Activated T-cell treated with anti-CD3 and anti-CD28 coated beads, Interleukin-2, amount 50 U/mL, for 24 hours (primary cell): ENCODE results near the gene NTRK2.

Source experiments
- DNase-seq: peaks from one replicate; pipeline ENCODE4 v3.0.0-alpha.2; 2020
- H3K27ac Mint-ChIP-seq: 2 replicates; pipeline ENCODE4 v1.8.0; 2020; ENCODE audit warnings: mild to moderate bottlenecking, mixed read lengths
- H3K27me3 Mint-ChIP-seq: 2 replicates; pipeline ENCODE4 v1.8.0; 2020; ENCODE audit warnings: mixed read lengths
- H3K36me3 Mint-ChIP-seq: 2 replicates; pipeline ENCODE4 v1.8.0; 2020; ENCODE audit warnings: low read depth, mixed read lengths
- H3K4me1 Mint-ChIP-seq: 2 replicates; pipeline ENCODE4 v1.8.0; 2020; ENCODE audit warnings: low read depth, mixed read lengths
- H3K4me3 Mint-ChIP-seq: 2 replicates; pipeline ENCODE4 v1.8.0; 2020; ENCODE audit warnings: mild to moderate bottlenecking, moderate library complexity, mixed read lengths
- H3K9me3 Mint-ChIP-seq: 2 replicates; pipeline ENCODE4 v1.8.0; 2020; ENCODE audit warnings: mixed read lengths

NTRK2 gene

DNA sequence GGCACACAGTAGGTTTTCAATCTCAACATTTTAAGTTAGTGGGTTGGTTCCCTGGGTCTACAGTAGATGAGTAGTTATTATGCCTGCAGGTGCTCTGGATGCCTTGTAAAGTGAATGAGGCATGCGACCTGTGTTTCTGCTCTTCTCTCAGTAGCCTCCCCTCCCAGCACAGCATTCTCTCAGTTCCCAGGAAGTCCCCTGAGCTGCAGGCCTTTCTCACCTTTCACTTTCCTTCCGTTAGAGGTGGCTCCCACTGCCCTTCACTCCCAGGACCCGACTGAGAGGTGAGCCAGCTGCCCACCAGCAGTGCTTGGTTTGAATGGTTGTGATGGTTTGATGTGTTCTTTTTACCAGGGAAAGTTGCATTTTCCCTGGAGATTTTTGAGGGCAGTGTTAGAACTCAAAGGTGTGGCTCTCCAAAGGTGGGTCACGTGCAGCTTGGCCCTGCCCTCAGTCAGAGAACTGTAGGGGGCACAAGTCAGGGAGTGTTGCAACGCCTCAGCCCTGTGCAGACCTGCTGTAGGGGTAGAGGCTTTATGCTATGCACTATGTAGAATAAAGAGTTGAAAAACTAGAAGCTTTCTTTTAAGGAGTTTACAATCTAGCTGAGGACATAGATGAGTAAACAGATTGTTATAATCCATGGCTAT is 173.8 kb downstream of the NTRK2 start:
- H3K27me3 Mint-ChIP-seq = peaks cover 7% of the 10 kb centered on the region
- H3K36me3 Mint-ChIP-seq = no peaks in the 10 kb centered on the region
- no peaks in the 10 kb centered on the region for H3K9me3 Mint-ChIP-seq

DNA sequence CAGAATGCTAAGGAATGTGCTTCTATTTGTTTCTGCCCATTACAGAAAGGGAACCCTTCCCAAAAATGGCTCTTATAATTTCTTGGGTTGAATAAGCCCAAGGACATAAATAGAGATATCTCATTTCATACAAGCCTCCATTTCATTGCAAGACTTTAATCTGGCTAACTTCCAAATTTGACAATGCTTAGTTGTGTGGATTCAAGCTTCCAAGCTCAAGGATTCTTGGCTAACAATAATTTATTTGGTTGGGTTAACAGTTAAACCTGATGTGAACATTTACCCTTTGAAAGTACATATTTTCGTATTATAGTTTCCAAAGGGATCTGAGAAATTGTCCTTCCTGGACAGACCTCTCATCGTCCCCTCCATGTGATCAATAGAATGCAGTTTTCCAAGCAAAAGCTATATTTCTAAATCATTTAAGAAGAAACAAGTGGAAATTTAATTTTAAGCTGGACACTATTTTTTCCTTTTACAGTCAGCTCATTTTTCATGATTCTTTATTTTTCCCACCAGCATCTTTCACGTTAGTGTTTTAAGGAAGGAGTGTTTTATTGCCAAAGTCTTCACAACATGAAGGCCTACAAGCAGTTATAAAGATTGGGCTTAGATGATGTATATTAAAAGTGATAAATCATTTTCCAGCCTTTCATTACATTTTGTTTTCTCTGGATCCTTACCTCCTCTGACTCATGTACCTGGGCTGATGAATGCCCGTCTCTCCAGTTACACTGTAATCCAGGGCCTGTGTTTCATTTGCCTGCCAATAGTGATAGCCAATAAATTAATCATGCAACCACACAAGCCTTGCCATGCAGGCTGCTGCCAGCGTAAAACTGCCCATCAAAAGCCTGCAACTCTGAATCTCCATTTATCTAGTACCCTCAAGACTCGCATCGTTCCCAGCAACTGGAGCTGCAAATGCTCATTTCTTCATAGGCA is 176.7 kb downstream of the NTRK2 start:
- Mint-ChIP-seq H3K27ac (no peak overlapping the region), H3K4me3 (no peak overlapping the region), H3K27me3 (peaks cover 7% of the 10 kb centered on the region), H3K4me1 (no peaks in the 10 kb centered on the region), H3K9me3 (no peaks in the 10 kb centered on the region), H3K36me3 (no peaks in the 10 kb centered on the region)
- no peak for DNase-seq

More for the DNA sequence above, 173.8 kb downstream of the NTRK2 start:
- no peak overlapping the region for H3K4me3 Mint-ChIP-seq
- no peaks in the 10 kb centered on the region for H3K4me1 Mint-ChIP-seq
- H3K27ac Mint-ChIP-seq = no peak overlapping the region
- DNase-seq = no peak

DNA sequence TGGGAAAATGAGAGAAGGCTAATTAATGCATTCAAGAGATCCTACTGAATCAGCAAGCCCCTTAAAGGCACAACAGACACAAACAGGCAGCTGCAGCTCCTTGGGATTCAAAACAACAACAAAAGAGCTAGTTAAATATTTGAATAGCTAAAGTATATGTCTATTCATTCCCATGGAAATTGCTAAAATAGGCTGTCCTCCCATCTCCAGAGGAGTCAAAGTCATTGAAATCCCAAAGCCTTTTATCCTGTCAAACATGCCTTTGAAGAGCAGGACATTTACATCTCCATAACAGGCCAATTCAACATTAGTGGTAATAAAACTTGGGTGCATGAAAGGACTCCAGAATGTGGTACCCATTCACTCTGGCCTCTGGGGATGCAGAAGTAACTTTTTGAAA is 177.4 kb downstream of the NTRK2 start:
- H3K36me3 Mint-ChIP-seq = no peaks in the 10 kb centered on the region
- no peaks in the 10 kb centered on the region for H3K4me1 Mint-ChIP-seq

GRCh38 chr9:84849049-84849448 is 179.5 kb downstream of the NTRK2 start:
- H3K36me3 Mint-ChIP-seq = no peaks in the 10 kb centered on the region
- no peaks in the 10 kb centered on the region for H3K9me3 Mint-ChIP-seq
- no peak for DNase-seq
- no peak overlapping the region for H3K27ac Mint-ChIP-seq
- no peak overlapping the region for H3K4me3 Mint-ChIP-seq
- H3K4me1 Mint-ChIP-seq = no peaks in the 10 kb centered on the region
- no peaks in the 10 kb centered on the region for H3K27me3 Mint-ChIP-seq

More for the DNA sequence above, 177.4 kb downstream of the NTRK2 start:
- no peak overlapping the region for H3K4me3 Mint-ChIP-seq
- no peaks in the 10 kb centered on the region for H3K9me3 Mint-ChIP-seq
- no peak for DNase-seq
- peaks cover 7% of the 10 kb centered on the region for H3K27me3 Mint-ChIP-seq
- no peak overlapping the region for H3K27ac Mint-ChIP-seq

DNA sequence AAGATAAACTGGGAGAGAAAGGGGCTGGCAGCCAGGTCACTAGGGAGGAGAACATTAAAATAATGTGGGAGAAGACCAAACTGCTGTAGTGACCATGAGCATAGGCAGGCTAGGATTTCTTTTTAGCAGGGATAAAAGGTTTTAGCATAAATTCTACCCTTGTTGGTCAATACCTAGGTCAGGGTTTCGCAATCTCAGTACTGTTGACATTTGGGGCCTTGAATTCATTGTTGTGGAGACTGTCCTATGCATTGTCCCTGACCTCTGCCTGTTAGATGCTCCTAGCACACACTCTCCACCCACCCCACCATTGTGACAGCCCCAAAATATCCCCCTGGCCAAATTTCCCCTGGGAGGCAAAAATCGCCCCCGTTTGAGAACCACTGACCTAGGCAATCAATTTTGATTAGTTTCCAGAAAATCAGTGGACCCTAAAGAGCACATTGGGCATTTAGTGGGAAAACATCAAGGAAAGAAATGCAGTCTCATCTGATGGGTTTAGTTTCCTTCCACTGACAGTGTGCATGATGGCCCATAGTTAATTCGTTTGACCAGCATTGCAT is 181.4 kb downstream of the NTRK2 start:
- no peaks in the 10 kb centered on the region for H3K27me3 Mint-ChIP-seq
- no peaks in the 10 kb centered on the region for H3K9me3 Mint-ChIP-seq
- no peaks in the 10 kb centered on the region for H3K36me3 Mint-ChIP-seq
- no peaks in the 10 kb centered on the region for H3K4me1 Mint-ChIP-seq
- DNase-seq = no peak
- no peak overlapping the region for H3K4me3 Mint-ChIP-seq
- no peak overlapping the region for H3K27ac Mint-ChIP-seq

GRCh38 chr9:84851935-84852585 is 182.5 kb downstream of the NTRK2 start:
- H3K36me3 Mint-ChIP-seq = no peaks in the 10 kb centered on the region
- no peak overlapping the region for H3K4me3 Mint-ChIP-seq
- no peaks in the 10 kb centered on the region for H3K27me3 Mint-ChIP-seq
- no peaks in the 10 kb centered on the region for H3K9me3 Mint-ChIP-seq
- H3K4me1 Mint-ChIP-seq = no peaks in the 10 kb centered on the region
- DNase-seq = no peak
- H3K27ac Mint-ChIP-seq = no peak overlapping the region

DNA sequence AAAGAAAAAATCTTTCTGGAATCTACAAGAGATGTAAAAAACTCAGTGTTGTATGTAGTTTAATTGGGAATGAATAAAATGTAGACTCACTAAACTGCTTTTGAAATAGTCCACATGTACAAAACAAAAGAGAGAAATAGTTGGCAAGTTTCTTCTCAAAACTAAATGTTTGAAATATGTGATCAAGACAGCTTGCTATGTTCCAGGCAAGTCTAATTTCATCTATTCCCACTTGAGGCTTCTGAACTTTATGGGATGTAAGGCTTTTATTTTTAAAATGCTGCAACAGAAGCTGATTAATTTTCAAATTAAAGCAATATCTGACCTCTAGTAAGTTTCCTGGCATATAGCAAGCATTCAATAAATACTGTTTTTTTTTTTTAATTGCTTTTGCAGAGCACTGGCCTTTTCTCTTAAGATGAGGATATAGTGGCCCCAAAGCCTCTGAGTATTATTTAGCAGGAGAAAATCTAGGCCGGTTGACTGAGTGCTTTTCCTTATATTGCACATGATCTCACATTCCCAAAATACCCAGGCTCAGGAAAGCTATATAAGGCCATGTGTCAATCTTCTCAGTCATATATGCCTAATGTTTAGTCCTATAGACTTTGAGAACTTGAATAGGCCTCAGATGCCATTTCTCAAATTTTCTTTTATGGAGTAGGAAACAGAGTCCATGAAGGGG is 183.2 kb downstream of the NTRK2 start:
- no peaks in the 10 kb centered on the region for H3K36me3 Mint-ChIP-seq
- no peak overlapping the region for H3K27ac Mint-ChIP-seq
- no peaks in the 10 kb centered on the region for H3K9me3 Mint-ChIP-seq
- no peak overlapping the region for H3K4me3 Mint-ChIP-seq
- DNase-seq = no peak
- no peaks in the 10 kb centered on the region for H3K27me3 Mint-ChIP-seq
- H3K4me1 Mint-ChIP-seq = no peaks in the 10 kb centered on the region

- Mint-ChIP-seq H3K9me3 (no peaks in the 10 kb centered on the region), H3K27ac (no peak overlapping the region), H3K27me3 (no peaks in the 10 kb centered on the region), H3K4me1 (no peaks in the 10 kb centered on the region), H3K36me3 (no peaks in the 10 kb centered on the region), H3K4me3 (no peak overlapping the region)
- DNase-seq = no peak
Measured at GRCh38 chr9:84856181-84856632, 186.7 kb downstream of the NTRK2 start.

DNA sequence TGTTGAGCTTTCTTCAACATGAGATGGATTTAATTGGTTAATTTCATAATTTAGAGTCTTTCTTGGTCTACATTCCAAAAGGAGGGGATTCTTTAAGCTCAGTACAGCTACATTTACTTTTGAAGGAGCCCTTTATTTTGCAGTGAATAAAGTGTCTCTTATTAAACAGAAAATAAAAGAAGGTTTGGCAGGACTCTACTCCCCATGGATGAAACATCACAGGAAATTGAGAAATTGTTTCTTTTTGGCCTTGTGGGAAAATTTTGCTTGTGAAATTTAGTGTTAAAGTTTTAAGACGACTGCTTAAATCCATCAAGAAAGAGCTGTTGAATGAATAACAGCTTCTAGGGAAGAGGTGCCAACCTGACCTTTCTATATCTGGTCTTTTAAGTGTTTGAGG is 187.7 kb downstream of the NTRK2 start:
- Mint-ChIP-seq H3K9me3 (no peaks in the 10 kb centered on the region), H3K4me3 (no peak overlapping the region), H3K27ac (no peak overlapping the region), H3K4me1 (no peaks in the 10 kb centered on the region), H3K27me3 (no peaks in the 10 kb centered on the region), H3K36me3 (no peaks in the 10 kb centered on the region)
- no peak for DNase-seq

DNA sequence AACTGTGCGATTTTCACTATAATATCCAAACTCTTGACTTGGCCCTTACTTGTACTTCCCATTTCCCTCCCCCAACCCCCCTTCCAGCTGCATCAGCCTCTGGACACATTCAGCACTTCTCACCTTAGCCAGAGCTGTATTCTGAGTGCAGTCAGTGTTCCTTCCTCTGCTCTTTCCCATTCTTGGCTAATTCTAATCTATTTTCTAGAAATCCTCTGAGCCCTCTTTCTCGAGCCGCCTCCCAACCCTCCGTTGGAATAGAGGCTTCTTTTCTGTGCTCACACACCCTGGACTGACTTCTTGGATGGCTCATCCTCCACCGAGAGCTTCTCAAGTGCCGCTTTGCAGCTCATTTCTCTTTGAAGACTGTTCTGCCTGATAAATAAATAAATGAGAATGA is 188.8 kb downstream of the NTRK2 start:
- DNase-seq = no peak
- Mint-ChIP-seq H3K27ac (no peak overlapping the region), H3K4me1 (no peaks in the 10 kb centered on the region), H3K4me3 (no peak overlapping the region), H3K36me3 (no peaks in the 10 kb centered on the region), H3K27me3 (no peaks in the 10 kb centered on the region), H3K9me3 (no peaks in the 10 kb centered on the region)

GRCh38 chr9:84860249-84861115 is 191.0 kb downstream of the NTRK2 start:
- DNase-seq = no peak
- H3K4me1 Mint-ChIP-seq = no peaks in the 10 kb centered on the region
- no peak overlapping the region for H3K27ac Mint-ChIP-seq
- H3K9me3 Mint-ChIP-seq = no peaks in the 10 kb centered on the region
- no peaks in the 10 kb centered on the region for H3K27me3 Mint-ChIP-seq
- no peak overlapping the region for H3K4me3 Mint-ChIP-seq
- H3K36me3 Mint-ChIP-seq = no peaks in the 10 kb centered on the region

- no peaks in the 10 kb centered on the region for H3K27me3 Mint-ChIP-seq
- no peaks in the 10 kb centered on the region for H3K36me3 Mint-ChIP-seq
- no peak overlapping the region for H3K4me3 Mint-ChIP-seq
- no peaks in the 10 kb centered on the region for H3K4me1 Mint-ChIP-seq
- no peaks in the 10 kb centered on the region for H3K9me3 Mint-ChIP-seq
- DNase-seq = no peak
- H3K27ac Mint-ChIP-seq = no peak overlapping the region
Measured at GRCh38 chr9:84861455-84861854, 191.9 kb downstream of the NTRK2 start.

DNA sequence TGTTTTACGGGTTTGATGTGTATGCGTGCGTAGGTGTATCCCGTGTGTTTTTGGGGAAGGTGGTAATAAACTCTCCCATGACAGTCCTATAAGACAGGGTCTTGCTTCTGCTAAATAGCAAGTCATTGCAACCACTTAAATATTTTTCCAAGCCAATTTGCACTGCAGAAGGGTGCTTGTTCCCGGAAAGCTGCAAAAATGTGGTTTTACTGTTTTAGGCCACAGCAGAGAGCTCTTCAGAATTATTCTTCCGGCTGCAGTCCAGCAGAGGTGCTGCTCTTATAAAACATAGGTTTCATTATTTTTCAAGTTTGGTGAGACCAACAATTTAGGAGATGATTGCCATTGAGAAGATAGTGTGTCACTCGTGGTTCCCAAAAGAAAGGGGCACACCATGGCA is 192.8 kb downstream of the NTRK2 start:
- H3K4me3 Mint-ChIP-seq = no peak overlapping the region
- no peaks in the 10 kb centered on the region for H3K36me3 Mint-ChIP-seq
- no peak overlapping the region for H3K27ac Mint-ChIP-seq
- no peaks in the 10 kb centered on the region for H3K9me3 Mint-ChIP-seq
- H3K27me3 Mint-ChIP-seq = no peaks in the 10 kb centered on the region
- no peak for DNase-seq
- H3K4me1 Mint-ChIP-seq = no peaks in the 10 kb centered on the region
